H1 (cell line): ENCODE measurements around the gene ABCC4.

ENCODE experiments used
- ATF3 ChIP-seq: IDR thresholded peaks from 2 replicates; pipeline ENCODE4 v1.6.1; 2011; ENCODE audit warnings: low read depth, mild to moderate bottlenecking, low read length; ENCODE audit not compliant: insufficient read depth
- CTCF ChIP-seq, 3 experiments: IDR thresholded peaks; 1 replicate in 2 of 3; 2 replicates in 1 of 3; pipeline versions ENCODE4 v1.5.1 to v1.6.1; 2011; ENCODE audit warnings: low read length in 3 of 3, mild to moderate bottlenecking in 3 of 3, inconsistent platforms in 2 of 3, low read depth in 1 of 3, moderate library complexity in 1 of 3; ENCODE audit not compliant: insufficient read depth in 1 of 3; ENCODE audit errors: control extremely low read depth in 1 of 3
- EP300 ChIP-seq, 2 experiments: IDR thresholded peaks; 1 replicate in 1 of 2; 2 replicates in 1 of 2; pipeline ENCODE4 v1.6.1; 2011 to 2012; ENCODE audit warnings: low read depth in 2 of 2, low read length in 2 of 2, mild to moderate bottlenecking in 2 of 2, borderline replicate concordance in 1 of 2, inconsistent platforms in 1 of 2, moderate library complexity in 1 of 2
- HDAC6 ChIP-seq: IDR thresholded peaks from one replicate; pipeline ENCODE4 v1.7.1; 2012; ENCODE audit warnings: low read depth, mild to moderate bottlenecking, inconsistent platforms, low read length, moderate library complexity
- KDM1A ChIP-seq: fragments of 200-600, 300-600 bp; sonication (generic); IDR thresholded peaks from 2 replicates; pipeline ENCODE4 v1.7.1; 2016; ENCODE audit warnings: mild to moderate bottlenecking, low read length, borderline replicate concordance
- POLR2A ChIP-seq, 2 experiments: IDR thresholded peaks; 1 replicate in 1 of 2; 2 replicates in 1 of 2; pipeline ENCODE4 v1.6.1; 2011; ENCODE audit warnings: low read depth in 2 of 2, low read length in 2 of 2, mild to moderate bottlenecking in 2 of 2; ENCODE audit errors: control extremely low read depth in 1 of 2
- RAD21 ChIP-seq, 2 experiments: IDR thresholded peaks in 1 of 2; conservative IDR thresholded peaks in 1 of 2; 2 replicates each; pipeline ENCODE4 v1.6.1; 2011; ENCODE audit warnings: low read depth in 2 of 2, low read length in 2 of 2, improper control_type of control experiment in 1 of 2, inconsistent platforms in 1 of 2, mild to moderate bottlenecking in 1 of 2, moderate library complexity in 1 of 2
- RFX5 ChIP-seq: IDR thresholded peaks from 2 replicates; pipeline ENCODE4 v1.6.1; 2011; ENCODE audit warnings: low read depth, low read length, improper control_type of control experiment, borderline replicate concordance
- TAF1 ChIP-seq: IDR thresholded peaks from 2 replicates; pipeline ENCODE4 v1.6.1; 2011; ENCODE audit warnings: mild to moderate bottlenecking, low read depth, low read length
- TCF12 ChIP-seq: IDR thresholded peaks from 2 replicates; pipeline ENCODE4 v1.6.1; 2011; ENCODE audit warnings: low read depth, mild to moderate bottlenecking, low read length

- TF ChIP-seq POLR2A (IDR thresholded peaks at IDR 0.05; ENCODE audit: control extremely low read depth in 1 of 2, low read depth in 2 of 2, low read length in 2 of 2) (no peak), TAF1 (no peak), ATF3 (no peak), KDM1A (no peak), RFX5 (no peak), RAD21 (IDR thresholded peaks at IDR 0.05 in 1 of 2, conservative IDR thresholded peaks at IDR 0.05 in 1 of 2; ENCODE audit: low read depth in 2 of 2, low read length in 2 of 2) (no peak), CTCF (IDR thresholded peaks at IDR 0.05; ENCODE audit: control extremely low read depth in 1 of 3, insufficient read depth in 1 of 3, low read depth in 1 of 3, low read length in 3 of 3) (no peak), EP300 (IDR thresholded peaks at IDR 0.05; ENCODE audit: borderline replicate concordance in 1 of 2, low read depth in 2 of 2, low read length in 2 of 2) (no peak), HDAC6 (no peak), TCF12 (no peak)
Observed at GRCh38 chr13:95185311-95185710, 115.9 kb downstream of the ABCC4 start.
